T-helper 2 cell treated with Interferon-gamma antibody and Interleukin-4, amounts not matched to agents 5 μg/mL and 100 μg/mL, for 36 hours (primary cell): ENCODE results near the gene GCC1.

ENCODE experiments used
- DNase-seq: peaks from one replicate; pipeline ENCODE4 v3.0.0; 2021; ENCODE audit warnings: low spot score
- H3K27ac Mint-ChIP-seq: one replicate; pipeline ENCODE4 v1.8.0; 2021; ENCODE audit warnings: mild to moderate bottlenecking, mixed read lengths
- H3K27me3 Mint-ChIP-seq: one replicate; pipeline ENCODE4 v1.8.0; 2021; ENCODE audit warnings: low read depth, mixed read lengths
- H3K36me3 Mint-ChIP-seq: one replicate; pipeline ENCODE4 v1.8.0; 2021; ENCODE audit warnings: low read depth, mixed read lengths
- H3K4me1 Mint-ChIP-seq: one replicate; pipeline ENCODE4 v1.8.0; 2021; ENCODE audit warnings: low read depth, mixed read lengths
- H3K4me3 Mint-ChIP-seq: one replicate; pipeline ENCODE4 v1.8.0; 2022; ENCODE audit warnings: mild to moderate bottlenecking, moderate library complexity, mixed read lengths
- H3K9me3 Mint-ChIP-seq: one replicate; pipeline ENCODE4 v1.8.0; 2021; ENCODE audit warnings: mixed read lengths

GCC1 gene

GRCh38 chr7:127585044-127585953 is at the start of gene GCC1:
GCC1 (minus strand) TSS chr7:127585596; CDS start chr7:127585182, 414 bp downstream.
- H3K4me3 Mint-ChIP-seq = peak within 1 kb of the TSS; percentile 93
- DNase-seq = peak; percentile 92
- H3K27ac Mint-ChIP-seq = peak within 1 kb of the TSS; percentile 95
- H3K27me3 Mint-ChIP-seq = no peaks in the 10 kb centered on the region
- H3K9me3 Mint-ChIP-seq = no peaks in the 10 kb centered on the region
- peaks cover 45% of the 10 kb centered on the region for H3K4me1 Mint-ChIP-seq
- peaks cover 27% of the 10 kb centered on the region for H3K36me3 Mint-ChIP-seq

- Mint-ChIP-seq H3K27ac (no peak overlapping the region), H3K9me3 (no peaks in the 10 kb centered on the region), H3K27me3 (peaks cover 21% of the 10 kb centered on the region), H3K36me3 (no peaks in the 10 kb centered on the region), H3K4me1 (no peaks in the 10 kb centered on the region), H3K4me3 (no peak overlapping the region)
- DNase-seq = no peak
Measured at GRCh38 chr7:127632276-127632910, 47.0 kb upstream of the GCC1 start.

- no peak for DNase-seq
- Mint-ChIP-seq H3K4me3 (no peak overlapping the region), H3K27me3 (peaks cover 27% of the 10 kb centered on the region), H3K27ac (no peak overlapping the region), H3K4me1 (no peaks in the 10 kb centered on the region), H3K9me3 (no peaks in the 10 kb centered on the region), H3K36me3 (no peaks in the 10 kb centered on the region)
Measured at GRCh38 chr7:127629268-127629854, 44.0 kb upstream of the GCC1 start.

- no peak for DNase-seq
- no peaks in the 10 kb centered on the region for H3K4me1 Mint-ChIP-seq
- no peak overlapping the region for H3K27ac Mint-ChIP-seq
- no peak overlapping the region for H3K4me3 Mint-ChIP-seq
- no peaks in the 10 kb centered on the region for H3K9me3 Mint-ChIP-seq
- no peaks in the 10 kb centered on the region for H3K36me3 Mint-ChIP-seq
- peaks cover 28% of the 10 kb centered on the region for H3K27me3 Mint-ChIP-seq
Measured at GRCh38 chr7:127628445-127628844, 43.0 kb upstream of the GCC1 start.

GRCh38 chr7:127625331-127625730 is 39.9 kb upstream of the GCC1 start:
- Mint-ChIP-seq H3K27me3 (peaks cover 50% of the 10 kb centered on the region), H3K4me3 (no peak overlapping the region), H3K27ac (no peak overlapping the region), H3K4me1 (no peaks in the 10 kb centered on the region), H3K36me3 (no peaks in the 10 kb centered on the region), H3K9me3 (no peaks in the 10 kb centered on the region)
- DNase-seq = no peak

GRCh38 chr7:127620406-127621233 is 35.2 kb upstream of the GCC1 start:
- Mint-ChIP-seq H3K4me3 (no peak overlapping the region), H3K27me3 (peaks cover 59% of the 10 kb centered on the region), H3K36me3 (no peaks in the 10 kb centered on the region), H3K9me3 (no peaks in the 10 kb centered on the region), H3K4me1 (no peaks in the 10 kb centered on the region), H3K27ac (no peak overlapping the region)
- DNase-seq = no peak

- Mint-ChIP-seq H3K36me3 (no peaks in the 10 kb centered on the region), H3K27ac (no peak overlapping the region), H3K4me3 (no peak overlapping the region), H3K9me3 (no peaks in the 10 kb centered on the region), H3K4me1 (no peaks in the 10 kb centered on the region), H3K27me3 (peaks cover 55% of the 10 kb centered on the region)
- DNase-seq = no peak
Measured at GRCh38 chr7:127619681-127620405, 34.4 kb upstream of the GCC1 start.

- Mint-ChIP-seq H3K4me1 (no peaks in the 10 kb centered on the region), H3K36me3 (no peaks in the 10 kb centered on the region), H3K9me3 (no peaks in the 10 kb centered on the region), H3K27me3 (peaks cover 48% of the 10 kb centered on the region), H3K4me3 (no peak overlapping the region), H3K27ac (no peak overlapping the region)
- no peak for DNase-seq
Measured at GRCh38 chr7:127618775-127619174, 33.4 kb upstream of the GCC1 start.

GRCh38 chr7:127618042-127618441 is 32.6 kb upstream of the GCC1 start, which contains the start of gene PAX4:
PAX4 (minus strand) TSS chr7:127618142; CDS start chr7:127615928, 2,214 bp downstream.
- no peaks in the 10 kb centered on the region for H3K9me3 Mint-ChIP-seq
- H3K36me3 Mint-ChIP-seq = no peaks in the 10 kb centered on the region
- peaks cover 45% of the 10 kb centered on the region for H3K27me3 Mint-ChIP-seq
- no peaks in the 10 kb centered on the region for H3K4me1 Mint-ChIP-seq
- no peak within 1 kb of the TSS for H3K4me3 Mint-ChIP-seq
- no peak for DNase-seq
- H3K27ac Mint-ChIP-seq = no peak within 1 kb of the TSS

- no peaks in the 10 kb centered on the region for H3K4me1 Mint-ChIP-seq
- no peak overlapping the region for H3K27ac Mint-ChIP-seq
- H3K4me3 Mint-ChIP-seq = no peak overlapping the region
Measured at GRCh38 chr7:127616724-127617123, 31.3 kb upstream of the GCC1 start.

GRCh38 chr7:127612263-127612662 is 26.9 kb upstream of the GCC1 start:
- H3K9me3 Mint-ChIP-seq = no peaks in the 10 kb centered on the region
- H3K27me3 Mint-ChIP-seq = peaks cover 8% of the 10 kb centered on the region
- H3K4me1 Mint-ChIP-seq = no peaks in the 10 kb centered on the region
- no peak overlapping the region for H3K4me3 Mint-ChIP-seq
- DNase-seq = no peak
- H3K36me3 Mint-ChIP-seq = no peaks in the 10 kb centered on the region
- H3K27ac Mint-ChIP-seq = no peak overlapping the region

More at GRCh38 chr7:127616724-127617123, 31.3 kb upstream of the GCC1 start:
- Mint-ChIP-seq H3K27me3 (peaks cover 36% of the 10 kb centered on the region), H3K9me3 (no peaks in the 10 kb centered on the region), H3K36me3 (no peaks in the 10 kb centered on the region)
- DNase-seq = no peak

- H3K9me3 Mint-ChIP-seq = no peaks in the 10 kb centered on the region
- no peaks in the 10 kb centered on the region for H3K27me3 Mint-ChIP-seq
- no peak overlapping the region for H3K4me3 Mint-ChIP-seq
- DNase-seq = no peak
- no peak overlapping the region for H3K27ac Mint-ChIP-seq
- no peaks in the 10 kb centered on the region for H3K4me1 Mint-ChIP-seq
- no peaks in the 10 kb centered on the region for H3K36me3 Mint-ChIP-seq
Measured at GRCh38 chr7:127609297-127609696, 23.9 kb upstream of the GCC1 start.

GRCh38 chr7:127608446-127608845 is 23.1 kb upstream of the GCC1 start:
- H3K36me3 Mint-ChIP-seq = no peaks in the 10 kb centered on the region
- H3K9me3 Mint-ChIP-seq = no peaks in the 10 kb centered on the region
- no peaks in the 10 kb centered on the region for H3K4me1 Mint-ChIP-seq
- no peak overlapping the region for H3K27ac Mint-ChIP-seq
- no peak for DNase-seq
- H3K4me3 Mint-ChIP-seq = no peak overlapping the region
- no peaks in the 10 kb centered on the region for H3K27me3 Mint-ChIP-seq
